HCT116 (cell line): Measurements from ENCODE around the gene GYG1. TPM values are rescaled to one million over a fixed set of nuclear protein-coding genes. Genes with fewer than 3 reads are reported as not detected.
A peak's percentile ranks its signal among the peaks of the same experiment; 100 is the strongest.

Source experiments
- ATAC-seq: fragments of 200-7000 bp; cut with Tn5 transposase; 2 replicates; pipeline ENCODE4 v1.9.1; 2020; ENCODE audit warnings: mild to moderate bottlenecking, moderate library complexity
- BruUV-seq: library from RNA; stranded (reverse); fragments of 400-500 nt; replicated peaks from 2 replicates; lab custom pipeline; 2021; lab: Mats Ljungman, UMichigan
- CTCF ChIA-PET: fragments of 300-600 bp; sonication (Branson Sonifier 250); formaldehyde crosslinking; loops from one replicate; lab custom pipeline; 2021; ENCODE audit warnings: antibody characterized with exemption; lab: Charles Lee
- POLR2A ChIA-PET: fragments of 300-600, 350-600 bp; sonication (Branson Sonifier 250); formaldehyde crosslinking; loops from one replicate; lab custom pipeline; 2021; ENCODE audit warnings: antibody characterized with exemption; lab: Charles Lee
- RAD21 ChIA-PET, 2 experiments: fragments of 300-600 bp; sonication (Branson Sonifier 250); formaldehyde crosslinking; loops; one replicate each; lab custom pipeline; 2023; ENCODE audit warnings: low total read pairs in 2 of 2; ENCODE audit not compliant: uncharacterized antibody in 2 of 2, unreplicated experiment in 2 of 2, low non-redundant PET in 1 of 2; lab: Charles Lee
- DNase-seq: peaks from one replicate; pipeline ENCODE4 v3.0.0-alpha.2; 2010; ENCODE audit warnings: low read depth, low spot score
- H2AFZ ChIP-seq: fragments of 200-600 bp; shearing (Covaris generic), sonication (generic); 2 replicates; pipeline ENCODE4 v1.6.1; 2017; ENCODE audit warnings: low read depth, mixed run types, mixed read lengths, antibody characterized with exemption, low read length; ENCODE audit not compliant: poor library complexity, severe bottlenecking
- H3K27ac ChIP-seq: 2 replicates; pipeline ENCODE4 v1.5.1; 2012; ENCODE audit warnings: low read depth, low read length
- H3K27me3 ChIP-seq: fragments of 200-600 bp; sonication (generic); 2 replicates; pipeline ENCODE4 v1.6.1; 2016; ENCODE audit warnings: mixed run types, low read length, mixed read lengths; ENCODE audit not compliant: insufficient read depth
- H3K36me3 ChIP-seq, 2 experiments: fragments of 200-500 bp in 1 of 2; fragments of 200-600 bp in 1 of 2; sonication (Bioruptor generic) in 1 of 2; sonication (generic) in 1 of 2; 2 replicates each; pipeline versions ENCODE4 v1.5.1 to v1.6.1; 2014 to 2016; ENCODE audit warnings: low read length in 2 of 2, inconsistent platforms in 1 of 2, mixed read lengths in 1 of 2, mixed run types in 1 of 2; ENCODE audit not compliant: insufficient read depth in 2 of 2, control insufficient read depth in 1 of 2
- H3K4me1 ChIP-seq, 2 experiments: fragments of 200-600 bp in 1 of 2; sonication (generic) in 1 of 2; 2 replicates each; pipeline versions ENCODE4 v1.5.1 to v1.6.1; 2012 to 2017; ENCODE audit warnings: low read length in 2 of 2, inconsistent platforms in 1 of 2, mild to moderate bottlenecking in 1 of 2, mixed read lengths in 1 of 2, mixed run types in 1 of 2, moderate library complexity in 1 of 2; ENCODE audit not compliant: insufficient read depth in 2 of 2, control insufficient read depth in 1 of 2
- H3K4me2 ChIP-seq: fragments of 200-600 bp; sonication (generic); 2 replicates; pipeline ENCODE4 v1.6.1; 2017; ENCODE audit warnings: mixed run types, low read length, mixed read lengths
- H3K4me3 ChIP-seq, 2 experiments: fragments of 200-600 bp in 1 of 2; sonication (generic) in 1 of 2; replicated peaks in 1 of 2; 2 replicates each; pipeline ENCODE4 v1.5.1; 2011 to 2016; ENCODE audit warnings: low read length in 2 of 2, control low read depth in 1 of 2, low read depth in 1 of 2, mild to moderate bottlenecking in 1 of 2, mixed read lengths in 1 of 2, mixed run types in 1 of 2
- H3K79me2 ChIP-seq: fragments of 200-600 bp; sonication (generic); 2 replicates; pipeline ENCODE4 v1.6.1; 2017; ENCODE audit warnings: mild to moderate bottlenecking, mixed run types, low read length, moderate library complexity, mixed read lengths; ENCODE audit not compliant: insufficient read depth
- H3K9ac ChIP-seq: fragments of 200-600 bp; sonication (generic); 2 replicates; pipeline ENCODE4 v1.6.1; 2016; ENCODE audit warnings: low read length, mixed read lengths
- H3K9me2 ChIP-seq: fragments of 200-600 bp; sonication (generic), shearing (Covaris generic); 2 replicates; pipeline ENCODE4 v1.6.1; 2017; ENCODE audit warnings: mixed run types, mild to moderate bottlenecking, moderate library complexity; ENCODE audit not compliant: insufficient read depth
- H3K9me3 ChIP-seq, 2 experiments: fragments of 200-500 bp in 1 of 2; fragments of 200-600 bp in 1 of 2; sonication (Bioruptor generic) in 1 of 2; sonication (generic) in 1 of 2; 2 replicates each; pipeline ENCODE4 v1.6.1; 2014 to 2017; ENCODE audit warnings: low read length in 2 of 2, mixed read lengths in 2 of 2, inconsistent platforms in 1 of 2, low read depth in 1 of 2, mild to moderate bottlenecking in 1 of 2, mixed run types in 1 of 2, moderate library complexity in 1 of 2; ENCODE audit not compliant: control insufficient read depth in 1 of 2, insufficient read depth in 1 of 2
- H4K20me1 ChIP-seq: fragments of 200-600 bp; sonication (generic), shearing (Covaris generic); 2 replicates; pipeline ENCODE4 v1.6.1; 2017; ENCODE audit warnings: mixed run types, mild to moderate bottlenecking, moderate library complexity; ENCODE audit not compliant: insufficient read depth
- CTCF ChIP-seq, 3 experiments: fragments of 200-600 bp in 1 of 3; sonication (generic) in 1 of 3; IDR thresholded peaks in 2 of 3; conservative IDR thresholded peaks in 1 of 3; 2 replicates each; pipeline ENCODE4 v1.5.1; 2012 to 2017; ENCODE audit warnings: low read depth in 2 of 3, low read length in 2 of 3, antibody characterized with exemption in 1 of 3, borderline replicate concordance in 1 of 3, control low read depth in 1 of 3, mild to moderate bottlenecking in 1 of 3, mixed read lengths in 1 of 3, mixed run types in 1 of 3, moderate library complexity in 1 of 3; ENCODE audit not compliant: insufficient read depth in 1 of 3
- EZH2 ChIP-seq: fragments of 200-600 bp; sonication (generic); IDR thresholded peaks from 2 replicates; pipeline ENCODE4 v1.6.1; 2017; ENCODE audit warnings: antibody characterized with exemption, mixed run types
- FOSL1 ChIP-seq: IDR thresholded peaks from 2 replicates; pipeline ENCODE4 v1.6.1; 2012; ENCODE audit warnings: low read depth
- intact Hi-C: fragments of 100-400 bp; cut with micrococcal nuclease; formaldehyde crosslinking; loops from 2 replicates; pipeline ENCODE4 v1.10.0; 2022
- total RNA-seq: library from RNA; stranded (reverse); gene quantifications from one replicate; pipeline ENCODE4 v1.2.1, GENCODE V29; 2021; ENCODE audit not compliant: unreplicated experiment

The GYG1 gene
- total RNA-seq, 1 experiment from 2014 or later = 28.9 TPM

GRCh38 chr3:148950806-148951205, 40.5 kb upstream of the GYG1 start:
- BruUV-seq = no TSS peak
- TF ChIP-seq CTCF (IDR thresholded peaks at IDR 0.05 in 2 of 3, conservative IDR thresholded peaks at IDR 0.05 in 1 of 3; ENCODE audit: borderline replicate concordance in 1 of 3, insufficient read depth in 1 of 3, low read depth in 2 of 3, low read length in 2 of 3) (peak; percentile 24 to 58 (median 54); a peak in 5 of 6 replicates), FOSL1 (no peak)
- intact Hi-C loops = no loop called here
- Histone ChIP-seq H3K4me1 (peaks cover 0 to 12% of the 10 kb centered on the region in 2 experiments; a peak in 2 of 4 replicates), H3K4me2 (no peak overlapping the region), H3K79me2 (no peaks in the 10 kb centered on the region), H3K9me3 (no peaks in the 10 kb centered on the region), H3K36me3 (no peaks in the 10 kb centered on the region), H2AFZ (no peak overlapping the region), H3K9ac (no peak overlapping the region), H3K27ac (no peak overlapping the region), H3K9me2 (no peaks in the 10 kb centered on the region), H3K4me3 (no peak overlapping the region), H4K20me1 (no peaks in the 10 kb centered on the region), H3K27me3 (no peaks in the 10 kb centered on the region)
- ATAC-seq (peak; percentile 69), DNase-seq (peak; percentile 15)
- ChIA-PET CTCF (interaction anchor here (0.9 to 1.5 kb wide), 5 partner anchors 88 to 538 kb away, joined by 3 to 6 read pairs (median 3); no protein-coding TSS in a partner anchor), RAD21 (no interaction called here), POLR2A (no interaction called here)

DNA sequence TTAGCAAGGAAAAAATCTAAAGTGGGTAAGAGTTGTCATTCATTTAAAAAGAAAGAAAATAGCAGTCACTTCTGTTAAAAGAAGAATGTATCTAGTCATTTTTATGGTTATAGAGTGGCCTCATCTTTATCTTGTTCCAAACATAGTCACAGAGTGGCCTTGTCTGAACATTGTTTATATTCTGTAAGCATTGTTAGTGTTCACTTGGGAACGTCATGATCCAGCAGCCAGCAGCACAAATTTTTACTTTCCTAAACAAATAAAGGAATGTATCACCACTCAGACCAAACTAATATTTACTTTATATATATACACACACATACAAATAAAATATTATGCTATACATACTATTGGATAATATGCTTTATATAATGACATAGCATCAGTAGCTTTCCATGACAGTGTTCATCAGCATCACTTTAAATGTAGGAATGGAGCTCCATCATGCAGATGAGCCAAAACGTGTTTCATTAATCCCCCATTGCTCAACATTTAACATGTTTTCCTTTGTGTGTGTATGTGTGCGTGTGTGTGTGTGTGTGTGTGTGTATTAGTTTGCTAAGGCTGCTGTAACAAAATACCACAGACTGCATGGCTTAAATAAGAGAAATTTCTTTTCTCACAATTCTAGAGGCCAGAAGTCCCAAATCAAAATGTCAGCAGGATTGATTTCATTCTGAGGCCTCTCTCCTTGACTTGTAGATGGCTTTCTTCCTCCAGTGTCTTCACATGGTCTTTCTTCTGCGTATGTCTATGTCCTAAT, 39.6 kb upstream of the GYG1 start:
- no peaks in the 10 kb centered on the region for H3K79me2 ChIP-seq
- H3K4me3 ChIP-seq = no peak overlapping the region
- ChIA-PET CTCF (interaction anchor here (1.3 kb wide), 1 partner anchor 224 kb away, joined by 3 read pairs; no protein-coding TSS in a partner anchor), RAD21 (no interaction called here), POLR2A (no interaction called here)
- no peaks in the 10 kb centered on the region for H3K9me3 ChIP-seq
- H3K4me1 ChIP-seq = peaks cover 0 to 9% of the 10 kb centered on the region in 2 experiments; a peak in 2 of 4 replicates
- H2AFZ ChIP-seq = no peak overlapping the region
- no peak overlapping the region for H3K9ac ChIP-seq
- DNase-seq = no peak
- no peaks in the 10 kb centered on the region for H3K36me3 ChIP-seq
- H3K4me2 ChIP-seq = no peak overlapping the region
- ATAC-seq = no peak
- H3K27ac ChIP-seq = no peak overlapping the region
- BruUV-seq = no TSS peak
- H3K27me3 ChIP-seq = no peaks in the 10 kb centered on the region
- H3K9me2 ChIP-seq = no peaks in the 10 kb centered on the region
- H4K20me1 ChIP-seq = no peaks in the 10 kb centered on the region
- intact Hi-C loops = no loop called here
- TF ChIP-seq EZH2 (no peak), CTCF (IDR thresholded peaks at IDR 0.05 in 2 of 3, conservative IDR thresholded peaks at IDR 0.05 in 1 of 3; ENCODE audit: borderline replicate concordance in 1 of 3, insufficient read depth in 1 of 3, low read depth in 2 of 3, low read length in 2 of 3) (no peak)
